Body of pancreas (tissue), 4 donors: ENCODE data around the gene SENP8. TPM values are rescaled to one million over a fixed set of nuclear protein-coding genes. Genes with fewer than 3 reads are reported as not detected.

Source experiments
- ATAC-seq: fragments of 150-250 bp; one replicate; pipeline ENCODE4 v1.9.1; 2016
- DNase-seq, 4 donors: peaks; one replicate each; pipeline ENCODE4 v3.0.0-alpha.2; 2019
- H3K27ac ChIP-seq, 4 donors: fragments of 200-600 bp; sonication (generic); 1 replicate in 3 of 4; 2 replicates in 1 of 4; pipeline versions ENCODE4 v1.5.1 to v1.6.1; 2016 to 2019; ENCODE audit warnings: mild to moderate bottlenecking in 1 of 4, mixed read lengths in 1 of 4, moderate library complexity in 1 of 4
- H3K27me3 ChIP-seq, 2 donors: fragments of 200-600 bp; sonication (generic); one replicate each; pipeline ENCODE4 v1.6.0; 2016; ENCODE audit warnings: mild to moderate bottlenecking in 1 of 2
- H3K36me3 ChIP-seq, 2 donors: fragments of 200-600 bp; sonication (generic); replicated peaks in 1 of 2; 2 replicates each; pipeline ENCODE4 v1.5.1; 2016; ENCODE audit warnings: low read depth in 2 of 2; ENCODE audit not compliant: insufficient read depth in 1 of 2
- H3K4me1 ChIP-seq: fragments of 200-600 bp; sonication (generic); one replicate; pipeline ENCODE4 v1.6.0; 2016
- H3K4me3 ChIP-seq, 2 donors: fragments of 200-600 bp; sonication (generic); 1 replicate in 1 of 2; 2 replicates in 1 of 2; pipeline ENCODE4 v1.5.1; 2016 to 2019
- H3K9me3 ChIP-seq, 3 donors: fragments of 200-600 bp; sonication (generic); 1 replicate in 2 of 3; 2 replicates in 1 of 3; pipeline ENCODE4 v1.5.1; 2016
- POLR2A ChIP-seq, 3 donors: fragments of 450-650 bp; IDR thresholded peaks; one replicate each; pipeline ENCODE4 v1.6.1; 2016; ENCODE audit warnings: antibody characterized with exemption in 3 of 3, mild to moderate bottlenecking in 2 of 3
- WGBS, 2 donors: methylation state at CpG; one replicate each; pipeline ENCODE4 v1.1.5; 2017; 5-methylcytosine and 5-hydroxymethylcytosine counted together
- intact Hi-C: fragments of 100-400 bp; cut with DNase I; formaldehyde crosslinking; loops from one replicate; pipeline ENCODE4 v1.15.1; 2023
- total RNA-seq, 2 donors: library from RNA; depleted of rRNA; stranded (reverse); fragments of >200 nt; gene quantifications; one replicate each; pipeline ENCODE4 v1.1.0, GENCODE V29; 2016
- TF ChIP-seq, protein P1 (sequence below), 7 experiments: fragments of 450-650 bp in 4 of 7; fragments of 200-600 bp in 3 of 7; sonication (generic) in 3 of 7; IDR thresholded peaks; one replicate each; pipeline ENCODE4 v1.5.1; 2016 to 2019; ENCODE audit warnings: antibody characterized with exemption in 7 of 7

Gene SENP8
- total RNA-seq, 2 donors from 2014 or later, result 2.1 to 5.3 TPM

DNA sequence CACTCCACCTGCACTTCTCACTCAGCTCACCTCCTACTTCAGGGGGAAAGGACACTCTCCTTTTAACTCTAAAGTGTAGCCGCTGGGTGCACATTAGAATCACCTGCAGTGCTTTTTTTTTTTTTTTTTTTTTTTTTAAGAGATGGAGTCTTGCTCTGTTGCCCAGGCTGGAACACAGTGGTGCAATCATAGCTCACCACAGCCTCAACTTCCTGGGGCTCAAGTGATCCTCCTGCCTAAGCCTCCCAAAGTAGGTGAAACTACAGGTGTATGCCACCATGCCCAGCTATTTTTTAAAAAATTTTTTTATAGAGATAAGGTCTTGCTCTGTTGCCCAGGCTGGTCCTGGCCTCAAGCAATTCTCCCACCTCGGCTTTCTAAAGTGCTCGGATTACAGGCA is 58.5 kb downstream of the SENP8 start:
- Histone ChIP-seq H3K9me3 (no peaks in the 10 kb centered on the region), H3K4me1 (no peaks in the 10 kb centered on the region), H3K4me3 (no peak overlapping the region), H3K27ac (no peak overlapping the region), H3K36me3 (no peaks in the 10 kb centered on the region), H3K27me3 (peaks cover 0 to 4% of the 10 kb centered on the region in 2 donors)
- 63 to 88% methylated on average over 3 of the region's 3 CpGs for WGBS, 2 donors
- ATAC-seq (no peak), DNase-seq (no peak)
- intact Hi-C loops, result no loop called here
- TF ChIP-seq, protein P1, sequence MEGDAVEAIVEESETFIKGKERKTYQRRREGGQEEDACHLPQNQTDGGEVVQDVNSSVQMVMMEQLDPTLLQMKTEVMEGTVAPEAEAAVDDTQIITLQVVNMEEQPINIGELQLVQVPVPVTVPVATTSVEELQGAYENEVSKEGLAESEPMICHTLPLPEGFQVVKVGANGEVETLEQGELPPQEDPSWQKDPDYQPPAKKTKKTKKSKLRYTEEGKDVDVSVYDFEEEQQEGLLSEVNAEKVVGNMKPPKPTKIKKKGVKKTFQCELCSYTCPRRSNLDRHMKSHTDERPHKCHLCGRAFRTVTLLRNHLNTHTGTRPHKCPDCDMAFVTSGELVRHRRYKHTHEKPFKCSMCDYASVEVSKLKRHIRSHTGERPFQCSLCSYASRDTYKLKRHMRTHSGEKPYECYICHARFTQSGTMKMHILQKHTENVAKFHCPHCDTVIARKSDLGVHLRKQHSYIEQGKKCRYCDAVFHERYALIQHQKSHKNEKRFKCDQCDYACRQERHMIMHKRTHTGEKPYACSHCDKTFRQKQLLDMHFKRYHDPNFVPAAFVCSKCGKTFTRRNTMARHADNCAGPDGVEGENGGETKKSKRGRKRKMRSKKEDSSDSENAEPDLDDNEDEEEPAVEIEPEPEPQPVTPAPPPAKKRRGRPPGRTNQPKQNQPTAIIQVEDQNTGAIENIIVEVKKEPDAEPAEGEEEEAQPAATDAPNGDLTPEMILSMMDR (IDR thresholded peaks at IDR 0.05), result no peak

DNA sequence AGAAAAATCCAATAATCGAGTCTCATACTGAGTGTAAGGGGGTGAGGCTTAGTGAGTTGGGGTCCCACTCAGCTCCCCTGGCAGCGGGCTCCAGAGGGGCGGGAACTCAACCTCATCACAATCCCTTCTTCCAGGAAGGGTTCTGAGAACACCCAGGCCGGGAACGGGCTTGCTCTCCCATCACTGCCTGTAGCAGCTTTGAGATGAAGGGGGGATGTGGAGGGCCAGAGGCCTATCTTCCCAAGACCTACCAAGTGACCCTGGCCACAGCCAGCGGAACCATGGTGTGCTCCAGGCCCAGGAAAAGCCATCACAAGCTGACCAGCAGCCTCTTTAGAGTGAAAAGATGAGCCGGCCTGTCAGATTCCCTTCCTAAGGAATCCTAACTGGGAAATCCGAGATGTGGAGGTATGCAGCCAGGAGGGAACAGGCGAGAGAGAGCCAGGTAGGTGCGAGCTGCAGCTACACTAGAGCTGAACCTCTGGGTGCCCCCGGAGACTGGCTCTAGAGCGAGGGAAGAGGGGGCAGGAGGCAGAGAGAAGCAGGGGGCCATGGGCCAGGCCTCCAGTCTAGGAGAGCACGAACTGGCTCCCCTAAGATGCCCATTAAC is 60.9 kb downstream of the SENP8 start:
- no peaks in the 10 kb centered on the region for H3K36me3 ChIP-seq
- DNase-seq, result no peak
- intact Hi-C loops, result no loop called here
- peaks cover 0 to 4% of the 10 kb centered on the region in 2 donors for H3K27me3 ChIP-seq
- no peak overlapping the region for H3K27ac ChIP-seq
- TF ChIP-seq, protein P1 (IDR thresholded peaks at IDR 0.05), result no peak
- no peak for TF ChIP-seq POLR2A (IDR thresholded peaks at IDR 0.05)
- no peaks in the 10 kb centered on the region for H3K9me3 ChIP-seq
- H3K4me3 ChIP-seq, result no peak overlapping the region
- ATAC-seq, result no peak
- WGBS, 2 donors, result 73 to 86% methylated on average over 13 of the region's 13 CpGs
- peaks cover 4% of the 10 kb centered on the region for H3K4me1 ChIP-seq

DNA sequence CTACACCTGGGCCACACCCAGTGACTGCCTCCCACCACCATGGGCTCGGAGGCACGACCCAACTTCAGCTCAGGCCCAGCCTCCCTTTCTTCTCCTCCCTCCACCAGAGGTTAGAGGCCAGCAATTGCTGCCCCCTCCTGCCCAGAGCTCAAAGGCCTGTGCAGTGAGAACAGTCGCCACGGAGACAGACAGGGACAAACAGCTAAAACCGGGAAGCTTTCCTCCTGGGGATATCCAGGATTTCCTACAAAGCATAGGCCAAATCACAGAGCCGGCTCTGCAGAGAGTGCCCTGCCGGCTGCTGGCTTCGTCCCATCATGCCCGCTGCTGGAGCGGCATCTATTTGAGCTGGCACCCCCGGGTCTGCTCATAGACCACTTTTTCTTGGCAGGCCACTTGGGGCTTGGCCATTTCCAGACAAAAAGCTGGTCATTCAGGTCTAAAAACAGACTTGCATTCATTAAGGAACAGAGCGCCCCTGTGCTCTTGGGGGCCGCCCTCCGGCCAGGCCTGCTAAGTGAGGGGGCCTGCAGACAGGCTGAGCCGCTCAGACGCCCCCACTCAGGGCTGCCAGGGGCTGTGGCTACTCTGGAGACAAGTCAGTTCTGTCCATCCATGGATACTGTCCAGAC is 61.9 kb downstream of the SENP8 start:
- H3K36me3 ChIP-seq, result no peaks in the 10 kb centered on the region
- DNase-seq (no peak), ATAC-seq (peak; percentile 31)
- H3K27ac ChIP-seq, result no peak overlapping the region
- peaks cover 0 to 4% of the 10 kb centered on the region in 2 donors for H3K27me3 ChIP-seq
- H3K4me1 ChIP-seq, result peaks cover 8% of the 10 kb centered on the region
- H3K4me3 ChIP-seq, result no peak overlapping the region
- TF ChIP-seq, protein P1 (IDR thresholded peaks at IDR 0.05), result no peak
- TF ChIP-seq POLR2A (IDR thresholded peaks at IDR 0.05), result no peak
- 46 to 50% methylated on average over 7 to 16 of the region's 16 CpGs for WGBS, 2 donors
- no peaks in the 10 kb centered on the region for H3K9me3 ChIP-seq
- intact Hi-C loops, result no loop called here

DNA sequence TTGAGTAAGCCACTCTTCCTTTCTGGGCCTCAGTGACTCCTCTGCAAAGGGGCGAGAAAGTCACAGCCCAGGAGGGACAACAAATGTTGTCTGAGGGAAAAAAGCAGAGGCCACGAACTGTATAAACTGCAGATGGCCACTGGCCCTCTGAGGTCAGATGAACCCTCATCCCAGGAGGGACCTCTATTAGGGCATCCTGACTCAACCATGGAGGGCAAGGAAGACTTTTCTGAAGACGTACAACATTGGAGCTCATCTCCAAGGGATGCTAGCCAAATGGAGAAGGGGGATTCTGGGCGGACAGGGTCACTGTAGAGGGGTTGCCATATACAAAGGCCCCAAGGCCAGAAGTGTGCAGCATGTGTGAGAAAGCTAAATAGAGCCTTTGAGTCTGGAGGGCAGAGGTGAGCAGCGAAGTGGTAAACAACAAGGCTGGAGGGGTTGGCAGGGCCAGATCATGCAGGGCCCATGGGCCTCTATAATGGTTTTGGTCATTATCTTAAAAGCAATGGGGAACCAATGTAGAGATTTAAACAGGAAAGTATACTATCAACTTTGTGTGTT is 62.6 kb downstream of the SENP8 start:
- H3K36me3 ChIP-seq, result no peaks in the 10 kb centered on the region
- no peak overlapping the region for H3K4me3 ChIP-seq
- H3K27me3 ChIP-seq, result peaks cover 0 to 4% of the 10 kb centered on the region in 2 donors
- ATAC-seq (no peak), DNase-seq (no peak)
- 66 to 67% methylated on average over 5 of the region's 5 CpGs for WGBS, 2 donors
- H3K9me3 ChIP-seq, result no peaks in the 10 kb centered on the region
- H3K4me1 ChIP-seq, result peaks cover 8% of the 10 kb centered on the region
- TF ChIP-seq, protein P1 (IDR thresholded peaks at IDR 0.05), result no peak
- TF ChIP-seq POLR2A (IDR thresholded peaks at IDR 0.05), result no peak
- no peak overlapping the region for H3K27ac ChIP-seq
- intact Hi-C loops, result no loop called here
